Ovary (tissue), 9 donors: ENCODE results near the gene CCL8. TPM values are rescaled to one million over a fixed set of nuclear protein-coding genes. Genes with fewer than 3 reads are reported as not detected.

Experiments
- DNase-seq, 5 donors: peaks; one replicate each; pipeline ENCODE4 v3.0.0-alpha.2; 2019 to 2020
- H3K27ac ChIP-seq, 2 donors: fragments of 200-600 bp; one replicate each; pipeline versions ENCODE4 v1.5.1 to v1.8.0; 2019 to 2022
- H3K27me3 ChIP-seq: fragments of 200-600 bp; one replicate; pipeline ENCODE4 v1.8.0; 2022
- H3K36me3 ChIP-seq: fragments of 200-600 bp; sonication (generic); one replicate; pipeline ENCODE4 v1.5.1; 2019
- H3K4me1 ChIP-seq: one replicate; pipeline ENCODE4 v1.8.1; 2013; ENCODE audit warnings: mild to moderate bottlenecking, moderate library complexity; ENCODE audit not compliant: insufficient read depth
- H3K4me3 ChIP-seq: fragments of 200-600 bp; sonication (generic); one replicate; pipeline ENCODE4 v1.5.1; 2017
- H3K9me3 ChIP-seq, 2 donors: fragments of 200-600 bp in 1 of 2; sonication (generic) in 1 of 2; one replicate each; pipeline versions ENCODE4 v1.5.1 to v1.8.1; 2013 to 2019; ENCODE audit warnings: mild to moderate bottlenecking in 1 of 2, moderate library complexity in 1 of 2
- EP300 ChIP-seq: sonication (generic); formaldehyde crosslinking; IDR thresholded peaks from one replicate; pipeline ENCODE4 v1.6.1; 2017; ENCODE audit warnings: antibody characterized with exemption
- POLR2A ChIP-seq: fragments of 450-650 bp; IDR thresholded peaks from one replicate; pipeline ENCODE4 v1.6.1; 2017; ENCODE audit warnings: antibody characterized with exemption, mild to moderate bottlenecking, moderate library complexity
- WGBS, 3 donors: extraction: QIAGEN DNeasy Blood & Tissue Kit in 1 of 3; methylation state at CpG; one replicate each; pipeline versions ENCODE4 v1.1.5 to v1.1.7; 2013 to 2017; 5-methylcytosine and 5-hydroxymethylcytosine counted together
- intact Hi-C, 4 donors: fragments of 100-400 bp; cut with DNase I; formaldehyde crosslinking; loops; one replicate each; pipeline versions ENCODE4 v1.11.0 to v1.15.1; 2022 to 2023
- polyA plus RNA-seq, 2 donors: library from polyadenylated mRNA; stranded (reverse); fragments of 200-250 nt in 1 of 2; fragments of 350-450 nt in 1 of 2; fragmentation: Illumina TruSeq in 1 of 2; extraction: RNeasy Lipid Tissue Mini Kit (QIAGEN cat#74804) in 1 of 2; gene quantifications; one replicate each; pipeline ENCODE4 v1.2.3, GENCODE V29; 2013 to 2014
- total RNA-seq, 7 donors: library from RNA; depleted of rRNA in 2 of 7; stranded (reverse); fragments of >200 nt in 2 of 7; fragmentation: NEBNext Ultra II Directional in 3 of 7; extraction: Animal tissue kit (Norgen Biotek cat#: 25700) in 3 of 7; gene quantifications; one replicate each; pipeline versions ENCODE4 v1.1.0 to v1.2.4, GENCODE V29; 2016 to 2023
- TF ChIP-seq, protein P1 (sequence below), 3 donors: fragments of 450-650 bp in 2 of 3; fragments of 200-600 bp in 1 of 3; IDR thresholded peaks; one replicate each; pipeline versions ENCODE4 v1.5.1 to v1.8.0; 2016 to 2022; ENCODE audit warnings: antibody characterized with exemption in 3 of 3, mild to moderate bottlenecking in 1 of 3
- donor health status: DM: no; HTN: no; CAD: no; lungs with moderate emphysema.
- donor health status: DM: no; HTN: no; CAD: no.
- donor health status: Bipolar disorder and iron deficiency.
- donor health status: DM: yes; HTN: yes; CAD: no.
- donor health status: DM: no; HTN: no; CAD: no.
- donor health status: DM: yes; HTN: yes; CAD: no.

CCL8 gene
- total and polyA plus RNA-seq, 9 donors: 0.15 to 3.7 (median 0.48) TPM; not detected in 2

DNA sequence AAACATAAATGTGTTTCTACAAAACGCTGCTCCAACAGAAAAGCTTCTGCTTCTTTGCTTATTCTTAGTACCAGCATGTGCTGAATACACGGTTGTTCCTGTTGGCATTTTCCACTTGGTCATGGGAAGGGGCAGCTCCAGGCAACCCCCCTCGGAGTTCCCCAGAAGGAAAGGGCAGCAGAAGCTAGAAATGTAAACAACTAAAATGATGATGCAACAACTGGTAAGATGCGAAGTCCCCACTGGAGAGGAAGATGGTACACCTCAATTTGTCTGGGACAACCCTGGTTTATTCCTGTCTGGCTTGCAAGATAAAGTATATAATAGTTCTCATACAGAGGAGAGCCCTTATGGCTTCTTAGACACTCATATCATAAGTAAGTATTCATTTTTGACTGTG lies 27.8 kb downstream of the CCL8 start:
- TF ChIP-seq POLR2A: no peak
- TF ChIP-seq EP300: no peak
- TF ChIP-seq, protein P1, sequence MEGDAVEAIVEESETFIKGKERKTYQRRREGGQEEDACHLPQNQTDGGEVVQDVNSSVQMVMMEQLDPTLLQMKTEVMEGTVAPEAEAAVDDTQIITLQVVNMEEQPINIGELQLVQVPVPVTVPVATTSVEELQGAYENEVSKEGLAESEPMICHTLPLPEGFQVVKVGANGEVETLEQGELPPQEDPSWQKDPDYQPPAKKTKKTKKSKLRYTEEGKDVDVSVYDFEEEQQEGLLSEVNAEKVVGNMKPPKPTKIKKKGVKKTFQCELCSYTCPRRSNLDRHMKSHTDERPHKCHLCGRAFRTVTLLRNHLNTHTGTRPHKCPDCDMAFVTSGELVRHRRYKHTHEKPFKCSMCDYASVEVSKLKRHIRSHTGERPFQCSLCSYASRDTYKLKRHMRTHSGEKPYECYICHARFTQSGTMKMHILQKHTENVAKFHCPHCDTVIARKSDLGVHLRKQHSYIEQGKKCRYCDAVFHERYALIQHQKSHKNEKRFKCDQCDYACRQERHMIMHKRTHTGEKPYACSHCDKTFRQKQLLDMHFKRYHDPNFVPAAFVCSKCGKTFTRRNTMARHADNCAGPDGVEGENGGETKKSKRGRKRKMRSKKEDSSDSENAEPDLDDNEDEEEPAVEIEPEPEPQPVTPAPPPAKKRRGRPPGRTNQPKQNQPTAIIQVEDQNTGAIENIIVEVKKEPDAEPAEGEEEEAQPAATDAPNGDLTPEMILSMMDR (IDR thresholded peaks at IDR 0.05): no peak
- Histone ChIP-seq H3K9me3 (no peaks in the 10 kb centered on the region), H3K36me3 (no peaks in the 10 kb centered on the region), H3K4me3 (no peak overlapping the region), H3K27ac (no peak overlapping the region), H3K27me3 (no peaks in the 10 kb centered on the region), H3K4me1 (no peaks in the 10 kb centered on the region)
- intact Hi-C loops: no loop called here
- 46 to 74% (median 54%) methylated on average over 4 of the region's 4 CpGs for WGBS, 3 donors
- no peak for DNase-seq

DNA sequence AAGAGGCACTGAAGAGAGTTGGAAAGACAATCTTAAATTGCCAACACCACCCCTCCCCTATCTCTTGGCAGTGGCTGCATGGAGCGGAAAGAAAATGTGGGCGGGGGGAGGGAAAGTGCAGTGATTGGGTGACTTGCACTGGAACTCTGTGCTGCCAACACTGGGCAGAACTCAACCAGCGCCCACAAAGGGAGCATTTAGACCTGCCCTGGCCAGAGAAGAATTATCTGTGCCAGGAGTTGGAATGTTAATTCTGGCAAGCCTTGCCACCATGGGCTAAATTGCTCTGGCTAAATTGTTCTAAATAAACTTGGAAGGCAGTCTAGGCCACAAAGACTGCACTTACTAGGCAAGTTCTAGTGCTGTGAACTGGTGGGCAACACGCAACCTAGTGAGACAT lies 30.5 kb downstream of the CCL8 start:
- H3K4me3 ChIP-seq: no peak overlapping the region
- H3K36me3 ChIP-seq: no peaks in the 10 kb centered on the region
- no peaks in the 10 kb centered on the region for H3K9me3 ChIP-seq
- 67 to 91% (median 89%) methylated on average over 4 of the region's 4 CpGs for WGBS, 3 donors
- intact Hi-C loops: no loop called here
- H3K27ac ChIP-seq: no peak overlapping the region
- TF ChIP-seq, protein P1 (IDR thresholded peaks at IDR 0.05): no peak
- TF ChIP-seq EP300: no peak
- TF ChIP-seq POLR2A: no peak
- no peak for DNase-seq
- H3K27me3 ChIP-seq: no peaks in the 10 kb centered on the region
- no peaks in the 10 kb centered on the region for H3K4me1 ChIP-seq

DNA sequence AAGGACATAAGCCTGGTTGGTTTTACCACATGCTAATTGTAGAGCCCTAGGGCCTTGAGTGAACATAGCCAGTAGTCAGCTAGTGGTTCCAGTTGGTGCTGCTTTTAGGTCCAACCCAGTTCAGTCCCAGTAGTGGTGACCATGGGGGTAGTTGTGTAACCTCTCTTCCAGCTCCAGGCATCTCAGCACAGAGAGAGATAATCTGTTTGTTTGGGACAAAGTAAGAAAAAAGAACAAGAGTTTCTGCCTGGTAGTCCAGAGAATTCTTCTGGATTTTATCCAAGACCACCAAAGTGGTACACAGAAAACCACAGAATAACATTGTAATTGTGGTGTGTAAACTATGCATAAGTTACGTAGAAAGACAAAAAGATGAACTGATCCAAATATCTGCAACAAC lies 31.9 kb downstream of the CCL8 start:
- no peak for TF ChIP-seq POLR2A
- TF ChIP-seq, protein P1 (IDR thresholded peaks at IDR 0.05): no peak
- TF ChIP-seq EP300: no peak

DNA sequence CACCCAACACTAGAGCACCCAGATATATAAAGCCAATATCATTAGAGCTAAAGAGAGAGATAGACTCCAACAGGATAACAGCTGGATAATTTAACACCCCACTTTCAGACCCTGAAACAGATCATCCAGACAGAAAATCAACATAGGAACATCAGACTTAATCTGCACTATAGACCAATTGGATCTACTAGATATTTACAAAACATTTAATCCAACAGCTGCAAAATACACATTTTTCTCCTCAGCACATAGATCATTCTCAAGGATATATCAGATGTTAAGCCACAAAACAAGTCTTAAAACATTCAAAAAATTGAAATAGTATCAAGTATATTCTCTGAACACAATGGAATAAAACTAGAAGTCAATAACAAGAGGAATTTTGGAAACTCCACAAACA lies 33.0 kb downstream of the CCL8 start:
- TF ChIP-seq, protein P1 (IDR thresholded peaks at IDR 0.05): no peak
- TF ChIP-seq EP300 (no peak), POLR2A (no peak)
- Histone ChIP-seq H3K27me3 (no peaks in the 10 kb centered on the region), H3K4me1 (no peaks in the 10 kb centered on the region), H3K9me3 (no peaks in the 10 kb centered on the region), H3K4me3 (no peak overlapping the region), H3K27ac (no peak overlapping the region), H3K36me3 (no peaks in the 10 kb centered on the region)
- no peak for DNase-seq
- intact Hi-C loops: no loop called here

More for the DNA sequence above, 31.9 kb downstream of the CCL8 start:
- Histone ChIP-seq H3K4me1 (no peaks in the 10 kb centered on the region), H3K9me3 (no peaks in the 10 kb centered on the region), H3K27ac (no peak overlapping the region), H3K27me3 (no peaks in the 10 kb centered on the region), H3K36me3 (no peaks in the 10 kb centered on the region), H3K4me3 (no peak overlapping the region)
- DNase-seq: no peak
- 30 to 40% (median 40%) methylated on average over 1 of the region's 1 CpG for WGBS, 3 donors
- intact Hi-C loops: no loop called here

DNA sequence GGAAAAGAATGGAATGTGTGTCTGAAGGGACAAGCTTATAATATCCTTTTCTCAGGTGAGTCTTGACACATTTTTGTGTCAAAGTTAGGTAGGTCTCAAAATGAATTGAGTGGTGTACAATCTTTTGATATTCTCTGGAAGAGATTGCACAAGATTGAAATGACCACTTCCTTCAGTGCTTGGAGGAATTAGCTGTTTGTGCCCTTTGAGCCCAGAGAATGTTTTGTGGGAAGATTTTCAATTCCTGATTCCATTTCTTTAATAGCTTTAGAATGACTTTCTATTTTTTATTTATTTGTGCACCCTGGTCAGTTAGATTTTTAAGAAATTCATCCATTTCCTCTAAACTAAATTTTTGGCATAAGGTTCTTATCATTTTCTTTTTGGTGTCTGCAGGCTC lies 35.4 kb downstream of the CCL8 start:
- intact Hi-C loops: no loop called here
- no peak for TF ChIP-seq EP300
- TF ChIP-seq, protein P1 (IDR thresholded peaks at IDR 0.05): no peak
- no peak for TF ChIP-seq POLR2A
- DNase-seq: no peak
- Histone ChIP-seq H3K9me3 (no peaks in the 10 kb centered on the region), H3K27ac (no peak overlapping the region), H3K4me1 (no peaks in the 10 kb centered on the region), H3K27me3 (no peaks in the 10 kb centered on the region), H3K4me3 (no peak overlapping the region), H3K36me3 (no peaks in the 10 kb centered on the region)
